Parathyroid adenoma (tissue), 2 donors: Measurements from ENCODE around the gene ANKS4B.
"Not testable (repeated sequence)": the region's sequence is repeated elsewhere in the genome, so short reads cannot be mapped to it uniquely, and the experiment has no call there.

Experiments
- H2AFZ ChIP-seq: fragments of 300-600 bp; sonication (generic); one replicate; pipeline ENCODE4 v1.7.0; 2017; ENCODE audit warnings: antibody characterized with exemption, mild to moderate bottlenecking
- H3K27ac ChIP-seq: fragments of 300-600 bp; sonication (generic); one replicate; pipeline ENCODE4 v1.7.0; 2017
- H3K27me3 ChIP-seq: fragments of 300-600 bp; sonication (generic); one replicate; pipeline ENCODE4 v1.7.0; 2017; ENCODE audit warnings: low read length; ENCODE audit not compliant: control insufficient read depth, insufficient read depth
- H3K36me3 ChIP-seq: fragments of 300-600 bp; sonication (generic); one replicate; pipeline ENCODE4 v1.7.0; 2017; ENCODE audit warnings: low read length; ENCODE audit not compliant: control insufficient read depth, insufficient read depth
- H3K4me1 ChIP-seq: fragments of 300-600 bp; sonication (generic); one replicate; pipeline ENCODE4 v1.7.0; 2017; ENCODE audit warnings: control low read depth
- H3K4me2 ChIP-seq: fragments of 300-600 bp; sonication (generic); one replicate; pipeline ENCODE4 v1.7.0; 2017; ENCODE audit warnings: low read length
- H3K4me3 ChIP-seq: fragments of 300-600 bp; sonication (generic); one replicate; pipeline ENCODE4 v1.7.0; 2017; ENCODE audit warnings: low read depth, low read length
- H3K79me2 ChIP-seq: fragments of 300-600 bp; sonication (generic); one replicate; pipeline ENCODE4 v1.7.0; 2017; ENCODE audit warnings: control low read depth
- H3K9ac ChIP-seq: fragments of 300-600 bp; sonication (generic); one replicate; pipeline ENCODE4 v1.7.0; 2017; ENCODE audit warnings: mild to moderate bottlenecking
- H3K9me3 ChIP-seq: fragments of 300-600 bp; sonication (generic); one replicate; pipeline ENCODE4 v1.7.0; 2017; ENCODE audit warnings: low read length; ENCODE audit not compliant: control insufficient read depth
- CTCF ChIP-seq: fragments of 300-600 bp; sonication (generic); IDR thresholded peaks from one replicate; pipeline ENCODE4 v1.7.0; 2017; ENCODE audit warnings: antibody characterized with exemption, mild to moderate bottlenecking
- donor health status: primary hyperparathyroidism.

Gene ANKS4B

GRCh38 chr16:21265104-21265837 lies 31.8 kb downstream of the ANKS4B start:
- H3K4me1 ChIP-seq = no peaks in the 10 kb centered on the region
- H3K9ac ChIP-seq = no peak overlapping the region
- no peaks in the 10 kb centered on the region for H3K9me3 ChIP-seq
- no peak overlapping the region for H2AFZ ChIP-seq
- no peak overlapping the region for H3K4me3 ChIP-seq
- H3K27ac ChIP-seq = no peak overlapping the region
- H3K27me3 ChIP-seq = no peaks in the 10 kb centered on the region
- H3K36me3 ChIP-seq = no peaks in the 10 kb centered on the region
- H3K4me2 ChIP-seq = no peak overlapping the region
- no peak for TF ChIP-seq CTCF
- H3K79me2 ChIP-seq = no peaks in the 10 kb centered on the region

- Histone ChIP-seq H3K27ac (no peak overlapping the region), H2AFZ (no peak overlapping the region), H3K4me1 (no peaks in the 10 kb centered on the region), H3K4me2 (no peak overlapping the region), H3K79me2 (no peaks in the 10 kb centered on the region), H3K27me3 (no peaks in the 10 kb centered on the region), H3K36me3 (no peaks in the 10 kb centered on the region), H3K4me3 (no peak overlapping the region), H3K9ac (no peak overlapping the region), H3K9me3 (no peaks in the 10 kb centered on the region)
- TF ChIP-seq CTCF = no peak
Measured at GRCh38 chr16:21267298-21267697, 33.8 kb downstream of the ANKS4B start.

DNA sequence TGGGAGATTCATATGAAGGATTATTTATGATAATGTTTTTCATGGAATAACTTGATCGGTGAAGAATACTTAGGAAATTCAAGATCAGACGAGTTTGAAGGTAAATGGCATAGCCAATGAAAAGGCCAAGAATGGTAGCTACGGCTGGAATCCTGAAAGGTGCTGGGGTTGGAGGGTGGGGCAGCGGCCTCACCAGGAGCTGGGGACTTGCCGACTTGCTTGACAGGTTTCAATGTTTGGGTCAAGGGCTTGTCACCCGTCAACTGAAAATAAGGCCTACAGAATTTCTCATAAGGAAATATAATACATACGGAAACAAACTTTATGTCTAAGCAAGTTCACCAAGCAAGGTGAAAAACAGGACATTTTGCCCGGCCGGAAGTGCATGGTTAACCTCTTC lies 34.7 kb downstream of the ANKS4B start:
- H3K36me3 ChIP-seq = no peaks in the 10 kb centered on the region
- H3K9ac ChIP-seq = no peak overlapping the region
- H3K79me2 ChIP-seq = no peaks in the 10 kb centered on the region
- no peak for TF ChIP-seq CTCF
- H3K4me3 ChIP-seq = no peak overlapping the region
- H3K4me2 ChIP-seq = no peak overlapping the region
- H2AFZ ChIP-seq = no peak overlapping the region
- H3K9me3 ChIP-seq = no peaks in the 10 kb centered on the region
- H3K27me3 ChIP-seq = no peaks in the 10 kb centered on the region
- no peaks in the 10 kb centered on the region for H3K4me1 ChIP-seq
- H3K27ac ChIP-seq = no peak overlapping the region

GRCh38 chr16:21272253-21272652 lies 38.8 kb downstream of the ANKS4B start:
- Histone ChIP-seq H3K36me3 (no peaks in the 10 kb centered on the region), H3K79me2 (no peaks in the 10 kb centered on the region), H3K4me1 (no peaks in the 10 kb centered on the region), H2AFZ (no peak overlapping the region), H3K4me2 (no peak overlapping the region), H3K4me3 (no peak overlapping the region), H3K9ac (no peak overlapping the region), H3K27ac (no peak overlapping the region), H3K27me3 (no peaks in the 10 kb centered on the region), H3K9me3 (no peaks in the 10 kb centered on the region)
- TF ChIP-seq CTCF = no peak

DNA sequence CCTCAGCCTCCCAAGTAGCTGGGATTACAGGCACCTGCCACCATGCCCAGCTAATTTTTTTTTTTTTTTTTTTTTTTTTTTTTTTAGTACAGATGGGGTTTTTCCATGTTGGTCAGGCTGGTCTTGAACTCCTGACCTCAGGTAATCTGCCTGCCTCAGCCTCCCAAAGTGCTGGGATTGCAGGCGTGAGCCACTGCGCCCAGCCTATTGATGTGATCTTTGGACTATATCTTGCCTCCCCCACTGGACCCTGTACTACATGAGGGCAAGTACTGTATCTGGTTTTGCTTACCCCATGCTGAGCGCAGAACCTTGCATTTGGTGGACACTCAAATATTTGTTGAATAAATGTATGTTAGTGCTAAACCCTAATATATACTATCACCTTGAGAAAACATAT lies 39.3 kb downstream of the ANKS4B start:
- H3K9me3 ChIP-seq, H3K36me3 ChIP-seq, H3K9ac ChIP-seq, H3K4me2 ChIP-seq, H3K4me3 ChIP-seq, H3K27me3 ChIP-seq, H3K79me2 ChIP-seq, H3K27ac ChIP-seq, H3K4me1 ChIP-seq, H2AFZ ChIP-seq: not testable (repeated sequence)
